AG10803 (cell line): ENCODE data around the gene SVBP.
A peak's percentile ranks its signal among the peaks of the same experiment; 100 is the strongest.

ENCODE experiments used
- DNase-seq: peaks from one replicate; pipeline ENCODE4 v3.0.0; 2010; ENCODE audit warnings: low read depth
- H3K4me3 ChIP-seq: 2 replicates; pipeline ENCODE4 v1.5.1; 2011; ENCODE audit warnings: mild to moderate bottlenecking, low read length, control low read depth
- TF ChIP-seq, protein P1 (sequence below): conservative IDR thresholded peaks from 2 replicates; pipeline ENCODE4 v1.5.1; 2011; ENCODE audit warnings: mild to moderate bottlenecking, low read length, control low read depth, inconsistent platforms

SVBP gene

GRCh38 chr1:42773420-42773819 is 43.8 kb downstream of the SVBP start:
- H3K4me3 ChIP-seq, result no peak overlapping the region
- TF ChIP-seq, protein P1, sequence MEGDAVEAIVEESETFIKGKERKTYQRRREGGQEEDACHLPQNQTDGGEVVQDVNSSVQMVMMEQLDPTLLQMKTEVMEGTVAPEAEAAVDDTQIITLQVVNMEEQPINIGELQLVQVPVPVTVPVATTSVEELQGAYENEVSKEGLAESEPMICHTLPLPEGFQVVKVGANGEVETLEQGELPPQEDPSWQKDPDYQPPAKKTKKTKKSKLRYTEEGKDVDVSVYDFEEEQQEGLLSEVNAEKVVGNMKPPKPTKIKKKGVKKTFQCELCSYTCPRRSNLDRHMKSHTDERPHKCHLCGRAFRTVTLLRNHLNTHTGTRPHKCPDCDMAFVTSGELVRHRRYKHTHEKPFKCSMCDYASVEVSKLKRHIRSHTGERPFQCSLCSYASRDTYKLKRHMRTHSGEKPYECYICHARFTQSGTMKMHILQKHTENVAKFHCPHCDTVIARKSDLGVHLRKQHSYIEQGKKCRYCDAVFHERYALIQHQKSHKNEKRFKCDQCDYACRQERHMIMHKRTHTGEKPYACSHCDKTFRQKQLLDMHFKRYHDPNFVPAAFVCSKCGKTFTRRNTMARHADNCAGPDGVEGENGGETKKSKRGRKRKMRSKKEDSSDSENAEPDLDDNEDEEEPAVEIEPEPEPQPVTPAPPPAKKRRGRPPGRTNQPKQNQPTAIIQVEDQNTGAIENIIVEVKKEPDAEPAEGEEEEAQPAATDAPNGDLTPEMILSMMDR, result no peak
- DNase-seq, result no peak

- TF ChIP-seq, protein P1, result no peak
- no peak for DNase-seq
These were observed 47.4 kb downstream of the SVBP start for GRCh38 chr1:42769811-42770210.

DNA sequence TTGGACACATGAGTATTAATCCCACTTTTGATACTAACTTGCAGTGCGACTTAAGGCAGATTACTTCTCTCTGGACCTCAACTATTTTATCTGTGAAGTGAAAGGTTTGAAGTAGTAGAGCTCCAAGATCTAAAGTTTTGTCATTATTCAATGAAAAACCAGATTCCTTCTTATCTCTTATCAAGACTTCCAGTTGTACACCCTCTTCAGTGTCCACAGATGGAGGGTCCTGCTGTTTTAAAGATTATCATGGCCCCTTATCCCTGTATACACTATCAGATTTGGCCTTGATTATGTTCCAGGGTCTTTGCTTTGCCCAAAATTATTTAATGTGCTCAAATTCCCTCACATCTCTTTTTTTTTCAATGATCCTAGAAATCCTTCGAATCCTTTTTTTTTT is 49.0 kb downstream of the SVBP start:
- peak overlapping the region; percentile 90 for H3K4me3 ChIP-seq
- TF ChIP-seq, protein P1, result no peak
- no peak for DNase-seq

More at GRCh38 chr1:42769811-42770210, 47.4 kb downstream of the SVBP start:
- no peak overlapping the region for H3K4me3 ChIP-seq

DNA sequence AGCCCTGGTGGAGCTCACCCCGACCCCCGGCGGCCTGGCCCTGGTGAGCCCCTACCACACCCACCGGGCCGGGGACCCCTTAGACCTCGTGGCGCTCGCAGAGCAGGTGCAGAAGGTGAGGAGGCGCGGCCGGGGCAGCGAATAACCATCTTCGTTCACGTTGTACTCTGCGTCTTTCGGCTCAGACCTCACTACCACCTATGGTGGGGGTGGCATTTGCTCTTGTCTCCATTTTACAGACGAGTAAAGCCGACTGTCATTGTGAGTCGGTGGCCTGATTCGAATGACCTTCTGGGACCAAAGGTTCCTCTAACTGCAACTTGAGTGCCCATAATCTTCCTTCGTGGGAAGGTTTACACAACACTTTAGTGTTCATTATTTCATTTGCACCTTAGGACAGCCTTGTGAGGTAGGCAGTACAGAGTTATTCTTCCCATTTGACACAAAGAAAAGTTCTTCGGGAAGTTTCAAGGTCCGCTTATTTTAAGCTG is 49.6 kb downstream of the SVBP start:
- TF ChIP-seq, protein P1, result no peak
- peak overlapping the region; percentile 90 for H3K4me3 ChIP-seq
- no peak for DNase-seq

DNA sequence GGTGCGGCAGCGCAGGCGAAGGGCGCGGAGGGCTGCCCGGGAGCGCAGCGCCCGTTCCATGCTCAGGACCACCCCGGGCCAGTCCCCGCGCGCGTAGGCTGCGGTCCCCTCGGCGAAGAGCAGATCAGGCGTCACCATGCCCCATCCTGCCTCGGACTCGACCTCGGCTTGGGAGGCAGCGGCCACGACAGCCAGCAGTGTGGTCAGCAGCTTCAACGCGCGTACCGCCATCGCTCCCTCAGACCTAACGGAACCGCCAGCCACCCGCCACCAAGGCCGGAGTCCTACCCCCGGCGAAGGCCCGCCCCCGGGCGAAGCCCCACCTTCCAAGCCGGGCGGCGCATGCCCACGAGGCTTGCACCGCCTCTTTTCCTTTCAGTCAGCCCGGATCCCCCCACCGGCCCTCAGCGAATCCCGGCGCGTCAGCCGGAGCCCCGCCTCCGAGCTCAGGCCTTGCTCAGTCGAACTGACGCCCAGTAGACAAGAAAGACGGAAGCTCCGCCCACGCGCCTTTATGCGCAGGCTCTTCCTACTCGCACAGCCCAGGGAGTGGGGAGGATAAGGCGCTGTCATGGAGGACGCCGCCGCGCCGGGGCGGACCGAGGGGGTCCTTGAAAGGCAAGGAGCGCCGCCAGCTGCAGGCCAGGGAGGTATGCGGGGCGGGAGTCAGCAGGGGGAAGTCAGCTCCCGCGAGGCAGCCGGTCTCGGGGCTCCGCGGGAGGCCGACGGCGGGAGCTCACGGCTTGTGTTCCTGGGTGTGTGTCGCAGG is 50.3 kb downstream of the SVBP start, which contains the start of the genes C1orf50 and P3H1:
Gene C1orf50 (plus strand): TSS at position 509 of the 769 bp plus-strand sequence. CDS start 63 bp downstream, at position 572.
Gene P3H1 (minus strand): TSS at position 288 of the 769 bp plus-strand sequence. CDS start 57 bp downstream, at position 231.
- peak; percentile 99 for DNase-seq
- TF ChIP-seq, protein P1, result no peak
- H3K4me3 ChIP-seq, result peak within 1 kb of the TSS; percentile 98

DNA sequence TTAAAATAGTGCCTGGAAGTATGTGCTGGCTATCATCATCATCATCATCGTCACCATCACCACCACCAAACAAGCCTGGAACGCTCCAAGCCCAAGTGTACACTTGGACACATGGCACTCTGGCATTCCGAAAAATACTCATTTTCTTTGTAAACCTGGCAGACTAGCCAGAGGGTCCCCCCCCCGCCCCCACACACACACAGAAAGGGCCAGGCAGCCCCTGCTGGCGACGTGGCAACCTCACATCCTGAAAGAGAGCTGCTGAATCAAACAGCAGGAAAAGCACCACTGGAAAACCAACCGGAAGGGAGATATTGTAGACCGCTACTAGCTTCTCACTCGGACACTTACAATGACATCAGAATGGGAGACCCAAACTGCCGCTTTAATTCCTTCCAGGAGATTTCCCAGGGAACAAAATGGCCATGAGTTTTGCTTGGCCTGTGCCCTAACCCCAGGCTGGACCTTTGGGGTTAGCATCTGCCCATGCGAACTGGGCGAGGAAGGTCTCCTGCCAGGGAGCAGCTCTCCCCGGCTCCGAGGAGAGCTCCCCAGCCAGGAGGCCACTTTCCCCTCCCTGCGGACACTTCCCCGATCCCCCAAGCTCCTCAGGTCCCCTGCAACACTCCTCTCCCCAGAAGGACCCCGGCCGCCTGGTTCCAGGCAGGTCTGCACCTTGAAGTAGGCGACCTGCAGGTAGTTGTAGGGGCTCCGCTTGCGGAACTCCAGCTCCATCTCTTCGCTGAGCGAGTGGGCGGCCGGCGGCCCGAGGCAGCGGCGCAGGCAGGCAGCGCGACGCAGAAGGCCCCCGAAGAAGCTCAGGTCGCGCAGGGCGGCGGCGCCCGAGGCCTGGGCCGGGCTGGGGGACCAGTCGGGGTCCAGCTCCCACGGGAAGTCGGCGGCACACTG is 51.1 kb downstream of the SVBP start:
- TF ChIP-seq, protein P1, result peak; percentile 59
- peak; percentile 79 for DNase-seq
- peak overlapping the region; percentile 98 for H3K4me3 ChIP-seq
